Smooth muscle cell (in vitro differentiated cells): ENCODE measurements around the gene LRGUK. TPM values are rescaled to one million over a fixed set of nuclear protein-coding genes. Genes with fewer than 3 reads are reported as not detected.

Experiments
- DNase-seq: peaks from one replicate; lab custom pipeline; 2025; ENCODE audit not compliant: unreplicated experiment; lab: John Stamatoyannopoulos, UW
- H2AFZ ChIP-seq: fragments of 200-600 bp; sonication (generic); 2 replicates; pipeline ENCODE4 v1.6.0; 2016; ENCODE audit warnings: antibody characterized with exemption, low read depth, mild to moderate bottlenecking
- H3F3A ChIP-seq: fragments of 200-600 bp; sonication (generic); 2 replicates; pipeline ENCODE4 v1.6.0; 2017; ENCODE audit warnings: antibody characterized with exemption, low read depth
- H3K27ac ChIP-seq: fragments of 200-600 bp; sonication (generic); 2 replicates; pipeline ENCODE4 v1.5.1; 2016; ENCODE audit warnings: low read depth, mild to moderate bottlenecking
- H3K27me3 ChIP-seq: fragments of 200-600 bp; sonication (generic); 2 replicates; pipeline ENCODE4 v1.6.1; 2016; ENCODE audit warnings: low read depth, mild to moderate bottlenecking
- H3K36me3 ChIP-seq: fragments of 200-600 bp; sonication (generic); 2 replicates; pipeline ENCODE4 v1.5.1; 2016; ENCODE audit warnings: low read depth
- H3K4me1 ChIP-seq: fragments of 200-600 bp; sonication (generic); 2 replicates; pipeline ENCODE4 v1.5.1; 2016; ENCODE audit warnings: low read depth
- H3K4me2 ChIP-seq: fragments of 200-600 bp; sonication (generic); 2 replicates; pipeline ENCODE4 v1.6.0; 2016; ENCODE audit warnings: mild to moderate bottlenecking
- H3K4me3 ChIP-seq: fragments of 200-600 bp; sonication (generic); 2 replicates; pipeline ENCODE4 v1.5.1; 2016; ENCODE audit warnings: mild to moderate bottlenecking
- H3K79me2 ChIP-seq: fragments of 200-600 bp; sonication (generic); 2 replicates; pipeline ENCODE4 v1.6.0; 2016; ENCODE audit warnings: low read depth, mild to moderate bottlenecking
- H3K9ac ChIP-seq: fragments of 200-600 bp; sonication (generic); 2 replicates; pipeline ENCODE4 v1.6.0; 2016; ENCODE audit warnings: low read depth
- H3K9me3 ChIP-seq: fragments of 200-600 bp; sonication (generic); replicated peaks from 2 replicates; pipeline ENCODE4 v1.5.1; 2016; ENCODE audit warnings: low read depth
- H4K20me1 ChIP-seq: fragments of 200-600 bp; sonication (generic); 2 replicates; pipeline ENCODE4 v1.6.0; 2016; ENCODE audit warnings: low read depth
- CTCF ChIP-seq: fragments of 200-600 bp; sonication (generic); IDR thresholded peaks from 2 replicates; pipeline ENCODE4 v1.5.1; 2017; ENCODE audit warnings: borderline replicate concordance, mild to moderate bottlenecking, antibody characterized with exemption; ENCODE audit not compliant: insufficient read depth, poor library complexity, severe bottlenecking
- WGBS: methylation state at CpG from one replicate; pipeline ENCODE4 v1.1.7; 2016; ENCODE audit warnings: low lambda C conversion rate; 5-methylcytosine and 5-hydroxymethylcytosine counted together
- polyA plus RNA-seq: library from polyadenylated mRNA; unstranded; fragments of >200 nt; fragmentation: Nextera tagmentation; extraction: Ambion mirVana; gene quantifications from 2 replicates; pipeline ENCODE4 v1.2.1, GENCODE V29; 2016
- total RNA-seq: library from RNA; depleted of rRNA; stranded (reverse); fragments of >200 nt; gene quantifications from 2 replicates; pipeline ENCODE4 v1.2.3, GENCODE V29; 2014

LRGUK gene
- total and polyA plus RNA-seq, 2 experiments from 2014 or later: 0.18 TPM; not detected in 1

GRCh38 chr7:134141868-134142264 is 14.7 kb downstream of the LRGUK start:
- Histone ChIP-seq H4K20me1 (no peaks in the 10 kb centered on the region), H3K27me3 (no peaks in the 10 kb centered on the region), H3K4me2 (no peak overlapping the region), H3F3A (no peaks in the 10 kb centered on the region), H3K9ac (no peak overlapping the region), H3K4me1 (no peaks in the 10 kb centered on the region), H3K36me3 (no peaks in the 10 kb centered on the region), H3K4me3 (no peak overlapping the region), H3K27ac (no peak overlapping the region), H3K79me2 (no peaks in the 10 kb centered on the region), H2AFZ (no peak overlapping the region), H3K9me3 (no peaks in the 10 kb centered on the region)
- no peak for DNase-seq
- no peak for TF ChIP-seq CTCF
- 90% methylated on average over 5 of the region's 5 CpGs for WGBS

GRCh38 chr7:134153493-134154136 is 26.5 kb downstream of the LRGUK start:
- Histone ChIP-seq H3K4me3 (no peak overlapping the region), H3K36me3 (no peaks in the 10 kb centered on the region), H3F3A (no peaks in the 10 kb centered on the region), H3K27me3 (no peaks in the 10 kb centered on the region), H3K27ac (no peak overlapping the region), H3K79me2 (no peaks in the 10 kb centered on the region), H2AFZ (no peak overlapping the region), H3K9ac (no peak overlapping the region), H3K4me2 (no peak overlapping the region), H3K4me1 (no peaks in the 10 kb centered on the region), H4K20me1 (no peaks in the 10 kb centered on the region), H3K9me3 (no peaks in the 10 kb centered on the region)
- 58% methylated on average over 3 of the region's 3 CpGs for WGBS
- no peak for TF ChIP-seq CTCF
- no peak for DNase-seq

- TF ChIP-seq CTCF: no peak
- no peaks in the 10 kb centered on the region for H4K20me1 ChIP-seq
- H3K27me3 ChIP-seq: no peaks in the 10 kb centered on the region
- no peak for DNase-seq
- H3K4me3 ChIP-seq: no peak overlapping the region
- no peaks in the 10 kb centered on the region for H3K79me2 ChIP-seq
- H3K27ac ChIP-seq: no peak overlapping the region
- no peaks in the 10 kb centered on the region for H3K36me3 ChIP-seq
- 67% methylated on average over 2 of the region's 2 CpGs for WGBS
- H3F3A ChIP-seq: no peaks in the 10 kb centered on the region
- H3K9ac ChIP-seq: no peak overlapping the region
- no peak overlapping the region for H3K4me2 ChIP-seq
- H3K9me3 ChIP-seq: no peaks in the 10 kb centered on the region
- no peak overlapping the region for H2AFZ ChIP-seq
- H3K4me1 ChIP-seq: no peaks in the 10 kb centered on the region
Measured at GRCh38 chr7:134154581-134155130, 27.5 kb downstream of the LRGUK start.

- Histone ChIP-seq H3K9me3 (no peaks in the 10 kb centered on the region), H4K20me1 (no peaks in the 10 kb centered on the region)
- 86% methylated on average over 2 of the region's 2 CpGs for WGBS
Measured at GRCh38 chr7:134155206-134155605, 28.1 kb downstream of the LRGUK start.

More at GRCh38 chr7:134155206-134155605, 28.1 kb downstream of the LRGUK start:
- Histone ChIP-seq H3K27me3 (no peaks in the 10 kb centered on the region), H3F3A (no peaks in the 10 kb centered on the region), H3K9ac (no peak overlapping the region), H3K4me3 (no peak overlapping the region), H2AFZ (no peak overlapping the region), H3K4me1 (no peaks in the 10 kb centered on the region), H3K79me2 (no peaks in the 10 kb centered on the region), H3K36me3 (no peaks in the 10 kb centered on the region), H3K27ac (no peak overlapping the region), H3K4me2 (no peak overlapping the region)
- TF ChIP-seq CTCF: no peak
- no peak for DNase-seq
